Transverse colon (tissue), 4 donors: ENCODE results near the gene CLEC12A.

ENCODE experiments used
- CTCF ChIP-seq, 5 experiments: fragments of 200-600 bp in 3 of 5; fragments of 450-650 bp in 2 of 5; sonication (generic) in 3 of 5; IDR thresholded peaks; 1 replicate in 2 of 5; 2 replicates in 3 of 5; pipeline ENCODE4 v1.5.1; 2016 to 2017; ENCODE audit warnings: antibody characterized with exemption in 5 of 5, inconsistent platforms in 3 of 5, mild to moderate bottlenecking in 2 of 5, moderate library complexity in 1 of 5
- POLR2A ChIP-seq: fragments of 450-650 bp; IDR thresholded peaks from one replicate; pipeline ENCODE4 v1.6.1; 2016; ENCODE audit warnings: antibody characterized with exemption, mild to moderate bottlenecking, moderate library complexity
- POLR2AphosphoS5 ChIP-seq, 3 donors: sonication (generic); formaldehyde crosslinking; IDR thresholded peaks; one replicate each; pipeline ENCODE4 v1.6.1; 2016; ENCODE audit warnings: antibody characterized with exemption in 3 of 3

GRCh38 chr12:10027721-10028120, 56.5 kb downstream of the CLEC12A start:
- TF ChIP-seq CTCF (IDR thresholded peaks at IDR 0.05) (no peak), POLR2AphosphoS5 (IDR thresholded peaks at IDR 0.05) (no peak), POLR2A (no peak)
